PFSK-1 (cell line): ENCODE measurements around the gene DET1.

ENCODE experiments used
- POLR2AphosphoS5 ChIP-seq: IDR thresholded peaks from 2 replicates; pipeline ENCODE4 v1.6.1; 2012; ENCODE audit warnings: low read depth, mild to moderate bottlenecking, control low read depth, low read length, moderate library complexity
- REST ChIP-seq, 2 experiments: IDR thresholded peaks; 2 replicates each; pipeline versions ENCODE4 v1.6.1 to v1.8.0; 2011 to 2012; ENCODE audit warnings: low read depth in 2 of 2, low read length in 2 of 2, control low read depth in 1 of 2, inconsistent platforms in 1 of 2, mild to moderate bottlenecking in 1 of 2, moderate library complexity in 1 of 2; ENCODE audit not compliant: insufficient read depth in 1 of 2

GRCh38 chr15:88511161-88511560 lies 35.3 kb downstream of the DET1 start:
- no peak for TF ChIP-seq POLR2AphosphoS5
- no peak for TF ChIP-seq REST (IDR thresholded peaks at IDR 0.05; ENCODE audit: insufficient read depth in 1 of 2, low read depth in 2 of 2, low read length in 2 of 2)
